GM18870 (cell line): ENCODE data around the gene PROS1.

Experiments
- ATAC-seq: cut with Tn5 transposase; IDR thresholded peaks from one replicate; pipeline ENCODE4 v1.9.1; 2021; ENCODE audit warnings: moderate library complexity; ENCODE audit not compliant: unreplicated experiment

PROS1 gene

DNA sequence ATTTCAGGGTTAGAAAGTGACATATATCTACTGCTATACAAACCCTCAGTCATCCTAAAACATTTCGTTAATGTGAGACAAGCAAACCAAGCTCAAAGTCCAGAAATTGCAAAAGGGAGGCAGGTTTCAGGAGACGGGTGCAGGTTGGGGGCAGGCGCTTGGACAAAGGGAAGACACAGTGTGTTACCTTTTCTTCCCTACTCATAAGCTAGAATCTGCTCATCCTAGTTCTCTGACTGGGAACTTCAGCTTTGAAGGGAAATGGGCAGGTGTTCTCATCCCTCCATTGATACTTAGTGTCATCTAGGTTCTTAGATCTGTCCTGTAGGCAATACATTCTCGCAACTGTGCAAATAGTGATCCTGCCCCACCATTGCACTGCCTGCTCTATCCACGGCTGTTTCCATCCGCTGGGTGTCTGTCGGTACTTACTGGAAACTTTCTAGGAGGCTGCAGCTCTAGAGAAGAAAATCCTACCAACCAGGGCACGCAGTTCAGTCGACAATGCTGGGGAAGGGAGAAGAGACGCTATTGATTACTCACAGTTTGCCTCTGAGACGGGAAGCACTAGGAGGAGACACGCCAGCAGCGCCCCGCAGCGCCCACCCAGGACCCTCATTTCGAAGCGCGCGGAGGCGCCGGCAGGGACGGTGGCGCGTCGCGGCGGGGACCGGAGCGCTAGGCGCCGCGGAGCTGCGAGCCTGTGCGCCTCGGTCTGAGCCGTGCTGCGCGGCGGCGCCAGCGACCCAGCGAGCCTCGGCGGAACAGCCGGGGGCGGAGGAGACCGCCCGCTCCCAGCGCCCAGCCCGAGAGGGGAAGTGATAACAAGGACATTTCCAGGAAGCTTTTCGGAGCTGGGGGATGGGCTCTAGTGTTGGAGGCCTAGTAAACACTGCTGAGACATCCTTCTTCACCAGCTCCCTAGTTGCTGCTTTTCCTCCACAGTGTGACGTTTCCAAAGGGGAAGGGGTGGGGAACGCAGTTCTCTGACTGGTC is at the start of gene PROS1:
TSS of gene PROS1 (minus strand) at position 766 of the 996 bp plus-strand sequence. CDS start at position 619, 147 bp downstream.
- ATAC-seq, result peak; percentile 59

DNA sequence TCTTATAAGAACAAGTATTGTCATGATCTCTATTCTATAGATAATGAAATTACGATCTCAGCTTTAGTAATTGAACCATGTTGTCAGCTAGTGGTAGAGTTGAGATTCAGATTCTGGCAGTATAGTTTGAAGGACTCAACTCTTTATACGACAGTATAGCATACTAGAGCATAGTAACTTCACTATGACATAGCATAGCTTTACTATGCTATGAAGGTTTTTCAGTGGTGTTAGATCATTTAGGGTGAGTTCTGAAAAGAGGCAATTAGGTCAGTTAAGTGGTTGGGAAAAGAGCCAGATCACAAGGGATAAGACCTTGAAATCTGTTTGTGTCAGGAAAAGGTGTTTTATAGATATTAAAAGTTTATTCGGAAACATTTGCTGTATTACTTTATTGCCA is 46.6 kb upstream of the PROS1 start:
- ATAC-seq, result no peak

DNA sequence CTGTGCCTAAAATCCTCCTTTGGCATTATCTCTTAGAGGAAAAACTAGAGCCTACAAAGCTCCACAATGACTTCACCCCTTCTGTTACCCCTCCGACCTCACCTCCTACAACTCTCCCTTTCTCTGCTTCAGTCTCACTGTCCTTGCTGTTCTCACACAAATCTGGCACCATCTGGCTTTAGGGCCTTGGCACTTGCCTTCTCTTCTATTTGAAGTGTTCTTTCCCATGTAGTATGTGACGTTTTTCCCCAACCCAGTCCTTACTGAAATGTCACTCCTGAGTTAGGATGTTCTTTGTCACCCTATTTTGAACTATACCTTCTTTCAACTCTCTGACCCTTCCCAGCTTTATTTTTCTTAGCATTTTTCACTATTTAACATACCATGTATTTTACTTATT is 46.0 kb upstream of the PROS1 start:
- no peak for ATAC-seq

DNA sequence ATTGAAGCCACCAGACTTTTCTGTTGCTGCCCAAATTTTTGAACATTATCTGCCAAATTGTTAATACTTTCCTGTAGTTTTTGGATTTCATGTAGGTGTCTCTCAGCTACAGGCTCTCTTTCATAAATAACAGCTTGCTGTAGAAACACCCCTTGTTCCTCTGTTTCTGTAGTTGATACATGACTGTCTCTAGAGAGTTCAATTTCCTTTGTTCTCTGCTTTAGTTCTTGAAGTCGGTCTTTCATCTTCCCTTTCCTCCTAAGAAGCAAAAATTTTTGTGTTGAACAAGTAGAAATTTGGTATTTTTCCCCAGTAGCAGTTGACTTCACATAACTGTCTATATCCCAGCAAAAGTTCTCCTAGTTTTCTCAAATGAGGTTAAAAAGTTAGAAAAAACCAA is 41.3 kb upstream of the PROS1 start:
- ATAC-seq, result no peak

DNA sequence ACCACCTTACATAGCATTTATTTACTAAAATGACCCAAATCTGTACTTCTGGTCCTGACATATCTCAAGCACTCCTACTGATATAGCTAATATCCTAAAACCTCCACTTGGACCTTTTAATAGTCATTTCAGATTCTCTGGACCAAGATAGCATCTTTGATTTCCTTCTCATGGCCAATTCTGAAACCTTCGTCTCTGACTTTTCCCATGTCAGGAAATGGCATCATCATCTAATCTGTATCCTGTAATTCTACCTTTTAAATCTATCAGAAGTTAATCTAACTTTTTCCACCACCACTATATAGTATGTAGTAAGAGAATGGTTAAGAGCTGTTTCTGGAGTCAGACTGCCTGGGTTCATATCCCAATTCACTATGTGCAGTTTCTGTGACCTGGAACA is 38.5 kb upstream of the PROS1 start:
- no peak for ATAC-seq

DNA sequence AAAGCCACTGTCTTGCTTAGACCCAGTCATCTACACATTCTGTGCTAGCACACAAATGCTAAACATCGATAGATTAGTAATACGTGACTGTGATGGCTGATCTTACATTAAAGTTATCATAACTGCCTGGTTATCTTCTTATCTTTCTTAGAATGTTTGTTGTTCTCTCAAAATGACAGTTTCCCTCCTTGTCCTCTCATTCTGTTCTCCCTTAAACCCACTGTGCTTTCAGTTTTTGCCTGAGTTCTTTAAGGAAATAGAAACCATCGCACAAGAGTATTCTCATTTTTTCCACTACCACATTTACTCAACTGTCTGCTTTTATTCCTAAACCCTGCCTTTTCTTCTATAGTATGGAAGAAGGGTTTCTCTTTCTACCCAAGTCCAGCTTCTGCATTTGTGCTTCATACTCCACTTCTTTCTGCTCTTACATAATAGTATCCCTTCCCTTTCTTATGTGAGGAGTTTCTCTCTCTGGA is 37.6 kb upstream of the PROS1 start:
- ATAC-seq, result no peak

DNA sequence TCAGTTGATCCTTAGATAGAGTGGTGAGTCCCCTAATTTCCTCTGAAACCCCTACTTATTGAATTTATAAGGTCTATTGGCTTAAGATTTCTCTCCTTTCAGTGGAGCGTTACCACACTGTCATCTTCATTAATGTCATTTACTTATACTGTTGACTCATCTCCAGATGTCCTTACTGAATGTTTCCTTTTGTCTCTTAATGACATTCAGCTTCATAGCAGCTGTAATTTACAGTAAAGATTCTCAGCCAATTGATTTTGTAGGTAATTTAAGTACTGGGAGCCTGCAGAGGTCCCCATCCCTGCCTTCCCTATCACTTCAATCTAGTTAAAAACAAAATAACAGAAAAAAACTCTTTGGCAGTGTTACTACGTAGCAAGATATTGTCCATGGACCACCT is 35.9 kb upstream of the PROS1 start:
- no peak for ATAC-seq

DNA sequence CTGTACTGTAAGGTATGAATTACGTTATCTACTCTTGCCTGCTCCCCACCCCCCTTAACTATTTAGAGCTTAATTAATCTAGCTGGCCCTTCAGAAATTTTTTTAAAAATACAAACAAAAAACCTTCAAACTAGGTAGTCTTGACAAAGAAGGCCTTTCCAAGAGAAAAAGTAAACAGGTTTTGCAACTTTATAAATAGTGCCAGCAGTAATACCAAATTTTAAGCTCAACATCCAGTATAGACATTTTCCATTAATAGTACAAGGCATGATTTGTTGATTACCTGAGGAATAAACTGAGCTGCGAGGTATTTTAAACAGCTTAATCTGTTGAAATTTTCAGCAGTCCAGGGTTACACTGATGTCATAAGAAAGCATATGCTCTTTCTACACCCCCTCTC is 34.6 kb upstream of the PROS1 start:
- no peak for ATAC-seq

DNA sequence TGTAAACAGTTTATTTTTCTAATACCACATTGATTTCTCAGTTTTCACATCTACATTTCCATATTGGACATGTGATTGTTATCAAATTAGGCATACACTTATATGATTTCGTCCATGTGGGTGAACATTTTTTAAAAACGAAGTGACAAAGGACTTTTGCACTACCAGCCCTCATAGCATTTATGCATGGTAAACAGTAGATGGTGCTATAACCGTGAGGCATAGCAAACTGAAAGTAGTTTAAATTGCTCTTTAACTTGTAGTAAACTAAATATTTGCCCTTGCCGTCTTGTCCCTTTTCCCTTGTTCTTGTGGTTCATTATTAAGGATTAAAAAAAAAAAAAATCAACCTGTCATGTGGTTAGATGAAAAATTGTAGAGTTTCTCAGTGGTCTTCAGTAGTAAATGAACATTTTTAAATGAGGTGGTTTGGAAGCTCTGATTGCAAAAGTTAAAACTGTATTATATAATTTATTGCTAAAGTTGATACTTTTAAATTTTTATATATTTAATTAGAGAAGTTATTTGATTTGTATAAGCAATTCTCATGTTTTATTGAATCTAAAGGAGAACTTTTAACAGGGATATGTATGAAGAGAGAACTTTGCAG is 30.7 kb upstream of the PROS1 start:
- ATAC-seq, result peak; percentile 95

DNA sequence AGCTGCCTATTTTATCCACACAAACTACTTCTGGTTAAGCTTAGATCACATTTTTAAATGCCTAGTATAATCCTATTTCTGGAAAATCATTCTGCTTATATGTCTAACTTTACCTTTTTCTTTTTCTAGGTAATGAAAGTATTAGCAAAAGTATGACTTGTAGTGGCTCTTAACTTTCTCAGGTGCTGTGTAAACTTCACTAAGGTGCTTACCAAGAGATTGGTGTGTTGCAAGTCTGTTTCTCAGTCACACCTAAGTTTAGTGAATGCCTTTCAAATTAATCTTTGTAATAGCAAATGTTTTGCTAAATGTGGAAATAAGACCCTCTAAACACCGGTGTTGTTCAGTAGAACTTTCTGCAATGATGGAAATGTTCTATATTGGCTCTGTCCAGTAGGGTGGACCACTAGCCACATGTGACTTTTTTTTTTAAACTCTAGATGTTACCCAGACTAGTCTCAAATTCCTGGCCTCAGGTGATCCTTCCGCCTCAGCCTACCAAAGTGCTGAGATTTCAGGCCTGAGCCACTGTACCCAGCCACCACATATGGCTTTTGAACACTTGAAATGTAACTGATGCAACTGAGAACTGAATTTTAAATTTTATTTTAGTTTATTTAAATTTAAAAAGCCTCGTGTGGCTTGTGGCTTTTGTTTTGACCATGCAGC is 28.3 kb upstream of the PROS1 start:
- ATAC-seq, result no peak

DNA sequence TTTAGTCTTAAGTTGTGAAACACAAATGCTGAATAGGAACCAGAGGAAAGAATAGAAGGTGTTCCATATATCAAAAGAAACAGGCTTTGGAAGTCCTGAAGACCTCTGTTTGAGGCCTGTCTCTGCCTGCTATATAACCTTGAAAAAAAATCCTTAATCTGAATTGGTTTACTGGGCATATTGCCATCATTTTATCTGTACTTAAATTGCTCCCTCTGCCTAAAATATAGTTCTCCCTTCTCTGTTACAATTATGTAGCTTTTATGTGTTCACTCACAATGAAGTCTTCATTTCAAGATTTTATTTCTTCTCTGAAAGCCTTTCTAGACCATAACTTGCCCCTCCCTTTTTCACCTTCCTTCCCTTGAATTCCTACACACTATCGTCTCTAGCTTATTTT is 27.5 kb upstream of the PROS1 start:
- no peak for ATAC-seq

DNA sequence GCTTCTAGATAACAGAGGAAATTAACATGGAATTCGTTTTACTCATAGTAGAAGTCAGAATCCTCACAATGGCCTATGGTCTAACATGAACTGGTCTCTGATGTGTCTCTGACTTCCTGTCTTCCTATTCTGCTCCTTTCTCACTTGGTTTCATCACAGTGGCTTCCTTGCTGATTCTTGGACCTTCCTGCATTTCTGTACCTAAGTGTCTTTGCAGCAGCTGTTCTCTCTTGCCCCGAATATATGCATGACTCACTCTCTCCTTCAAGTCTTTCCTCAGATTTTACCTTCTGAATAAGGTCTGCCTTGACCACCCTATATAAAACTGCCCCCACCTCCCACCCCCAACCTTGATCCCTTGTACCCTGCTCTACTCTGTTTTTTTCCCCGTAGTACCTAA is 20.4 kb upstream of the PROS1 start:
- ATAC-seq, result no peak

DNA sequence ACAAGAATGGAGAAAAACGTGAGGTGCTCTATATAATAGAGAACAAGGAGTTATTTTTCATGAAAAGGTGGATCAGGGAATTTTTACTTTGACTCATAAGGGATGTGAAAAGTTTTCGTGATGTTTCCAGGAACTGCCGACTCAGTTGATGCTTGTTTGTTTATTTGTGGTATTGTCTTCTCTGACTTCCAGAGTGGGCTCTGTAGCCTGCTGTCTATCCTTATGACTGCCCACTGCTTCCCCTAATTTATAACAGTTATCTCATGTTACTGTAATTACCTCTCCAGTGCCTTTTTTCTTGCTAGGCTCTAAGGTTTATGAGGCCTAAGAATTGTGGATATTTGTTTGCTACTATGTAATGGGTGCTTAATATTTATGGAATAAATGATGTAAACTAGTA is 18.5 kb upstream of the PROS1 start:
- ATAC-seq, result no peak

DNA sequence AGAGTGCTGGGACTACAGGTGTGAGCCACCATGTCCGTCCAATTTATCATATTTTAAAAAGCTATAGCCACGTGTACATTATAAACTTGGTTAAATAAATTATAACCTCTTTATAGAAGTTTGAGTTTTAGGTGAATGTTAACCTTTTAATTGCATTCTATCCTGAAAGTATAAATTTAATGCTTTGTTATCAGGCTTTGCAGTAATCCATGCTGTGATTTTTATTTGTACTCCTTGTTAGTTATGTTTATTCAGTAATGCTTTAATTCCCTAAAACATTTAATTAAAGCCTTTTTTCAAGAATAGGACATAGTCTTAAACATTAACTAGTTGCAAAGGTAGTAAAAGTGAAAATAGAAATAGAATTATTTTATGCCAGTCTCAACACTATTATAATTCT is 17.9 kb upstream of the PROS1 start:
- ATAC-seq, result no peak

DNA sequence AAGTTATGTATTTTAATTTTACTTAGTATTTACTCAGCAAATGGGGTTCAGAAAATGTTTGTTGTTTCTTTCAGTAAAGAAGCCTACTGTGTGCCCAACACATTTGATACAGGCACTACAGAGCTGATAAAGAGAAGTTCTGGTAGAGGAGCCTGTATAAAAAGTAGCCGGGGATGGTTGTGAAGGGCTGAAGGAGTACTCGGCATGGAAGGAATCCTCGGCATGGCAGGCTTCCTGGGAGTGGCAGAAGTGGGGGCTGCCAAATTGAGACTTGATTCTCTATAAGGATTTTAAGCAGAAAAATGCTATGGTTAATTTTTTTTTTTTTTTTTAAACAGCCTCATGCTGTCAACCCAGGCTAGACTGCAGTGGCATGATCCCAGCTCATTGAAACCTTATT is 15.5 kb upstream of the PROS1 start:
- no peak for ATAC-seq

DNA sequence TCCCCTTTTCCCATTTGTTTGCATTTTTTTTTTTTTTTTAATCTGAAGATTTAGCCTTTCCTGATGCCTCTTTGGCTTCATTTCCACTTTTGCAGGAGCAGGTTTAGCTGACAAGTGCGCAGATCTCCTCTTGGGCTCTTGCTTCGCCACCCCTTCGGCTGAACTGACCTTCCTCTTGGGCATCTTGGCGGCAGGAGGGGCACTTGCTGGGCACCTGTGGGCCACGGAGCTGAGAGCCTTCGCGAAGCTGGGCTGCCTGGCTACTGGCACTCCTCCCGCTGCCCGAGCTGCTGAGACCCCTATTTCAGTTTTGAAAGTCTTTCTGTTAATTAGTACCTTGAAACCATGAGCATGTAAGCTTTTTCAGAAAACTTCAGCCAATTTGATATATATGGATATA is 15.1 kb upstream of the PROS1 start:
- no peak for ATAC-seq

DNA sequence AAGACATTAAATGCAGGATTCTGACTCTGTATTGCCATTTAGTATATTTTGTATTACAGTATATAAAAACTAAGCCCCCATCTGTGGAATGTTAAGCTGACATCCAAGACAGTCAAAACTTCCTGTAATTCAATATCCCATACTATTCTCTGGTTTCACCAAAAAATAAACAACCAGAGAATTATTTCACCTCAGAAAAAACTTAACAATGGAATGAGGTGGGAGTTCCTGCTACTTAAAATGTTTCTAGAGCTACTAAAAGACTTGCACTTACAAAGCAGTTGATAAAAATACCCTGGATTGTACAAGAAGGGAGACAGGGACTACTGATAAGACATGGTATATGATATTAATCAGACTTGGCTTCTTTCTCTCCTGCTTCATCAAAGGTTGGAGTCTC is 14.6 kb upstream of the PROS1 start:
- ATAC-seq, result no peak

DNA sequence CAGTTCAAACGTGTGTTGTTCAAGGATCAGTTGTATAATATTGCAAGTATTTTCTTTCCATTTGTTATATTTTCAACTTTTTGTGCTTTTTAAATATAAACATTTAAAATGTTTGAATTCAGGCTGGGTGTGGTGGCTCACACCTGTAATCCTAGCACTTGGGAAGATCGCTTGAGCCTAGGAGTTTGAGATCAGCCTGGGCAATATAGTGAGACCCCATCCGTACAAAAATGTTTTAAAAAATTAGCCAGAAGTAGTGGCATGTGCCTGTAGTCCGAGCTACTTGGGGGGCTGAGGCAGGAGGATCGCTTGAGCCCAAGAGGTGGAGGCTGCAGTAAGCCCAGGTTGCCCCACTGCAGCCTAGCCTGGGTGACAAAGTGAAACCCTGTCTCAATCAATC is 10.9 kb upstream of the PROS1 start:
- no peak for ATAC-seq

DNA sequence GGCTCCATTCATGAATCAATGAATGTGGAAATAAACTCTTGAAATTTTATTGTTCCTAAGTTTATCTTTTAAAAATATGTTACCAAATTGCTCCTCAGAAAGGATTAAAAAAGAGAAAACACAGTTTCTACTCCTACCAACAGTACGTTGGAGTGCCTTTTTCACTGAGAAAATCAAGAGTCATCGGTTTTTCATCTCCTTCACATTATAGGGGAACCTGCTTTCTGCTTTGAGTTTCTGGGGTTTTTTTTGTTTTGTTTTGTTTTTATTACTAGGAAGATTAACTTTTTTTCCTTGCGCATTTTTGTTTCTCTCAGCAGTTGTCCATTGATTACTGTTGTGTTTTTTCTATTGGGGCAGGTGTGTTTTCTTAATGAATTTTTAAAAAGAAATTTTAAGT is 9.7 kb upstream of the PROS1 start:
- ATAC-seq, result no peak

DNA sequence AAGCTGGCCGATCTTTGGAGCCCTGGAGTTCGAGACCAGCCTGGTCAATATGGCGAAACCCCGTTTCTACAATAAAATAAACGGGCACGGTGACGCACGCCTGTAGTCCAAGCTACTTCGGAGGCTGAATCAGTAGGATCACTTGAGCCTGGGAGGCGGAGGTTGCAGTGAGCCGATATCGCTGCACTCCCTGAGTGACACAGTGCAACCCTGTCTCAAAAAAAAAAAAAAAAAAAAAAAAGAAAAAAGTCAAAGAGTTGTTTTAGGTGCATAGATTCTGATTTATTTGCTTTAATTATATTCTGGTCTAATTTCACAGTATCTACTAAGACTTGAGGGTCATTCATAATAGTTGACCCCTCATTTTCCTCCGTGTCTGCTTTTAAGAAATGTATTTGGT is 8.0 kb upstream of the PROS1 start:
- ATAC-seq, result no peak

DNA sequence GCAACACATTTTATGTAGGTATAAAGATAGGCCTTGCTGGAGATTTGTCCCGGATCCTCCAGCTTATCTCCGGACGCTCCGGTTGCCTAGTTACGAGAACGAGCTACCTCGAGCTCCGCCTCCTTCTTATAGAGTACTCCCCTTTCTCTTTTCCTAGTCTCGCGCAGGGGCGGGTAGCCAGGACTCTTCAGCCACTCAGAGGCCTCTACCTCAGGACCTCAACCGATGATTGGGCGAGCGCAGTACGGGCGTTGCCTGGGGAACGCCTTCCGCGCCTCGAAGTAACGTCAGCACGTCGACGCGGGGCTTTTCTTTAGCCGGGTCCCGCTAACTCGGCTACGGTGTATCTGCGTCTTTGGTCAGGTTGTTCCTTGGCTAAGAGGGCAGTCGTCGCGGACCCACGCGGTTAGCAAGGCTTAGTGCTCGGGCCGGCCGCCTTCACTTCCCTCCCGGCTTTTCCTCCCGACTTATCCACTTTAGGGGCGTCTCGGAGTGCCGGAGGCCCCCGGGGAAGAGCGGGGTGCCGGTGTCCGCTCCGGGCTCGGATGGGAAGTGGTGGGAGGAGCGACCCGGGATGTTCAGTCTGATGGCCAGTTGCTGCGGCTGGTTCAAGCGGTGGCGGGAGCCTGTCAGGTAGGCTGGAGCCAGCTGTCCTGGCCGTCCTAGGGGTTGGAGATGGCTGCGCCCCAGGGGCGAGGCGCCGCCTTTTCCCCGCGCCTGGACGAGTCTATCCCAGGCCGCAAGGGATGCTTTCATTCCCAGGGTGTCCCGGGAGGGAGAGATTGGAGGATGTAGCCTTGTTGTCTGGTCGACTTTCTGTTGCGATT is 6.4 kb upstream of the PROS1 start, which contains the start of gene ARL13B:
TSS of gene ARL13B (plus strand) at position 306 of the 827 bp plus-strand sequence. CDS start at position 575, 269 bp downstream.
- peak; percentile 100 for ATAC-seq
